Measurements from ENCODE around the gene MVD.

GRCh38 chr16:88677721-88678120 is 14.8 kb upstream of the MVD start:
- TF ChIP-seq HDGF (IDR thresholded peaks at IDR 0.05) (no peak), CBX3 (IDR thresholded peaks at IDR 0.05; ENCODE audit: borderline replicate concordance, low read depth) (no peak), POLR2A (IDR thresholded peaks at IDR 0.05; ENCODE audit: low read depth, low read length) (no peak), HCFC1 (IDR thresholded peaks at IDR 0.05; ENCODE audit: low read length) (no peak), POLR2AphosphoS5 (IDR thresholded peaks at IDR 0.05; ENCODE audit: low read length) (no peak), ZNF24 (IDR thresholded peaks at IDR 0.05) (no peak)
- TF ChIP-seq, protein P1, sequence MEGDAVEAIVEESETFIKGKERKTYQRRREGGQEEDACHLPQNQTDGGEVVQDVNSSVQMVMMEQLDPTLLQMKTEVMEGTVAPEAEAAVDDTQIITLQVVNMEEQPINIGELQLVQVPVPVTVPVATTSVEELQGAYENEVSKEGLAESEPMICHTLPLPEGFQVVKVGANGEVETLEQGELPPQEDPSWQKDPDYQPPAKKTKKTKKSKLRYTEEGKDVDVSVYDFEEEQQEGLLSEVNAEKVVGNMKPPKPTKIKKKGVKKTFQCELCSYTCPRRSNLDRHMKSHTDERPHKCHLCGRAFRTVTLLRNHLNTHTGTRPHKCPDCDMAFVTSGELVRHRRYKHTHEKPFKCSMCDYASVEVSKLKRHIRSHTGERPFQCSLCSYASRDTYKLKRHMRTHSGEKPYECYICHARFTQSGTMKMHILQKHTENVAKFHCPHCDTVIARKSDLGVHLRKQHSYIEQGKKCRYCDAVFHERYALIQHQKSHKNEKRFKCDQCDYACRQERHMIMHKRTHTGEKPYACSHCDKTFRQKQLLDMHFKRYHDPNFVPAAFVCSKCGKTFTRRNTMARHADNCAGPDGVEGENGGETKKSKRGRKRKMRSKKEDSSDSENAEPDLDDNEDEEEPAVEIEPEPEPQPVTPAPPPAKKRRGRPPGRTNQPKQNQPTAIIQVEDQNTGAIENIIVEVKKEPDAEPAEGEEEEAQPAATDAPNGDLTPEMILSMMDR (IDR thresholded peaks at IDR 0.05 in 2 of 3, conservative IDR thresholded peaks at IDR 0.05 in 1 of 3; ENCODE audit: control insufficient read depth in 2 of 3, extremely low read depth in 1 of 3, insufficient read depth in 1 of 3, low read depth in 3 of 3, low read length in 3 of 3) = no peak

Measured in GM12878 (cell line).